Activated CD8-positive, alpha-beta memory T cell treated with anti-CD3 and anti-CD28 coated beads for 4 hours (primary cell): ENCODE results near the gene ZNRD2.
A peak's percentile ranks its signal among the peaks of the same experiment; 100 is the strongest.

Experiments used
- DNase-seq, 2 donors: peaks; one replicate each; pipeline ENCODE4 v3.0.0-alpha.2; 2020; ENCODE audit warnings: low read depth in 2 of 2

The ZNRD2 gene

DNA sequence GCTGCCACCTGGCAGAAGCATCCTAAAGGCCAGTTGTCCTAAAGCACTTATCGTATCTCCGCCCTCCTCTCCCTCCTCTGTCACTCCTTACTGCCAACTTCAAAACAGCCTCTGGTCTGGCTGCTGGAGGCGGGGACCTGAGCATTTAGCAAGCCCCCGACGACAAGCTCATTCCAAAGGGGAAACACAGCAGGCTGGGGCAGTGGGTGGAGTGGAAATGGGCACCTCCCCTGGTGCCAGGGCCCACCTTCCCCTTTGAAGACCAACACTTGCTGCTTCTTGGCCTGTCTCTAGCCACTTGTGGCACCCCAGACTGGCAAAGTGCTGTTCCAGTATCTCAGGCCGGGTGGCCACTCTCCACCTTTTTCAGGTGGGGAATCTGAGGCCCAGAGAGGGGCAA is 40.1 kb downstream of the ZNRD2 start:
- no peak for DNase-seq

DNA sequence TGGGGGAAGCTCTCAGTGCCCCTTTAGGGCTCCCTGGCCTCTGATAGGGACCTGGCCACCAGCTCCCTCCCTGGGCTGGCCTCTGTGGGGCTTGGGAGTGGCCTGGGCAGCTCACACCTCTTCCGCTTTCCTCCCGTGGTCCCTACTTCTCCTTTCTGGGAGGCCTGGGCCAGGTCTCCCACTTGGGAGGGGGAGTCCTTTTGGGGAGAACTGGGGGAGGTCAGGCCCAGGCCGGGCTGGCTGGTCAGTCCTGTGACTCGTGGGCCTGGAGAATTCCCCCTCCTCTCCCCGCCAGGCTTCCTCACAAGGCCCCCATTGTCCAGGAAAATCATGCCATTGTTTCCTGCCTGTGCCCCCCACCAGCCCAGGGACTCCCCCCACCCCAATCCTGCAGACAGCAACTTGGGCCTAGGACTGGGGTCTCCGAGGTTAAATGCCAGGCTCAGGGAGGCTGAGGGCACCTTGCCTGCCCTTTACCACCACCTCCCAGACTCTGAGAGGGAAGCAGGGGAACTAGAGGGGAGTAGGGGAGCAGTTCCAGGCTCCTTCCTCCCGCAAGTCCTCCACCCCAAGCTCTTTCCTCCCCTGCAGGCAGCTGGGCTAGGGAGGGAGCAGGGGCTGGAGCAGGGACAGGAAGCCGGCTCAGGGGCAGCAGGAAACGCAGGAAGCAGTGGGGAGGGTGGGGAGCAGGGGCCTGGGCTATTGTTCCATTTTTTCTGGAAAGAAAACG is 40.9 kb downstream of the ZNRD2 start:
- no peak for DNase-seq

DNA sequence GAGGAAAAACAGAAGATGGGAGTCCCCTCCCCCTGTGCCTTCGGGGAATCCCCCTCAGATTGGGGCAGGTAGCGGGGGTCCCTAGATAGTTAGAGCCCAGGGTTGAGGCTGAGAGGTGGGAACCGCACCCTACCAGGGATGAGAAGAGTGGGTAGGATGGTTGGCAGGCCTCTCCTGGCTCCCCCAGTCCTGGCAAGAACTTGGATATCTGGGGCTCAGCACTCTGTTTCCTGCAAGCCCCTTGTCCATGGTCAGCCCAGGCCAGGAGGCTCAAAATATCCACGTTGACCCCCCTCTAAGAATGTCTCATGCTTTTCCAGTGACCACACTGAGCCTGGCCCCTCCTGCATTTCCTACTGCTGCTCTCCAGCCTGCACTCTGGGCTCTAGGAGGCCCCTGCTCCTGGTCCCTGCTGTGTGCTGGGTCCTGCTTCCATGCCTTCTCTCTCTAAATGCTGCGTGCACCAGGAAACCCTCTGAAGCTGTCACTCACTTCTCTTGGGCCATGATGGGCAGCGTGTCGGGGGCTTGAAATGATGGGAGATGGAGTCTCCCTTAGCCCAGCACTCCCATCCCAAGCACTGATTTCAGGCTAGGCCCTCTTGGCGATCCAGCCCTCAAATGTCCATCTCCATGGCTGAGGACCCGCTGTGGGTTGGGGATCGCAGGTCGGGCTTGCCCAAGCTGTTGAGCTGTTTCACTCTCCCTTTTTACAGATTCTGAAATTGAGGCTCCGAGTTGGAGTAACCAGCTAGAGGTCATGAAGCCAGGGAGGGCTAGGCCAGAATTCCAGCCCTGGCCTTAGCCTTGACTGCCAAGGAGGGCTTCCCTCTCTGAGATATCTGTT is 41.7 kb downstream of the ZNRD2 start:
- no peak for DNase-seq

DNA sequence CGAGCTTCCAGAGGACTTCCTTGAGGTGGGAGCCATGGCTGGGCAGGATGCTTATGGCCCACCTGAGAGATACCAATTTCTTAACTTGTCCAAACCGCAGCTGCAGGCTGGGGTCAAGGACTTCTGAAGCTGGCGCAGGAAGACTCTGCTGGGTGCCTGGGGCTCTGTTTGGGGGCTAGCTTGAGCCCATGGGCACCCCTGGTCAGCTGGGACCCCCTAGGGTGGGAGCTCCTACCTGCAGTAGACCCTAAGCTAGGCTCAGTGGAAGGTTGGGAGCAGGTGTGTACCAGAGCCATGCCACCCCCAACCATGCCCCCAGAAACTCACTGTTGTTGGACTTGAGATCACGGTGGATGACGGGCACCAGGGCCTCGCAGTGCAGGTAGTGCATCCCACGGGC is 42.4 kb downstream of the ZNRD2 start:
- no peak for DNase-seq

DNA sequence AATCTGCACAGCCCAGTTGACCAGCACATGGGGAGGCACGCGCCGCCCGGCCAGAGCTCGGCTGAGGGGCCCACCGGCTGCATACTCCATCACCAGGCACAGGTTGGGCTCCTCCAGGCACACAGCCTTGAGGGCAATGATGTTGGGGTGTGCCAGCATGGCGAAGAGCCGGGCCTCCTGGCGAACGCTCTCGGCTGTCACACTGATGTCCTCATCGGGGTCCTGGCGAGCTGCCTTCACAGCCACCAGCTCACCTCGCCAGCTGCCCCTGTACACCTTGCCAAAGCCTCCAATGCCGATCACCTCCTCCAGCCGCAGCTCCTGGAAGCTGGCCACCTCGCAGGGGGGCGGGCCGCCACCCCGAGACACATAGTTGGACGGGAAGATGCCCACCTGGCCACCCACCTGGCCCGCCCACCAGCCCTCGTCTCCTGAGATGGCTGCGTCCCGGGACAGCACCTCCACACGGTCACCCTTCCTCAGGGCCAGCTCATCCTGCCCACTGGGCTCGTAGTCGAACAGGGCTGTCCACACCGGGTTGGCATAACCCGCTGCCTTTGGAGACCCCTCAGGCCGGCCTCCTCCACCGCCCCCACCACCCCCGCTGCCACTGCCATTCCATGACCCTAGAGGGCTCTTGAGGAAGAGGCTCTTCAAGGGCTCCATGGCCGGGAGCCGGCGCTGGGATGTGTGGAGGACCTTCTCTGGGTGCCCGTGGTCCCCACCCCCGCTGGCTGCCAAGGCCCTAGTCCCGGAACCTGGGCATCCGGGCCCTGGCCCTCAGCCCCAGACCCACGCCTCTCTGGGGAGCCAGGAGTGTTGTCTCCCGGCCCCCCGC is 43.0 kb downstream of the ZNRD2 start:
- DNase-seq = no peak

DNA sequence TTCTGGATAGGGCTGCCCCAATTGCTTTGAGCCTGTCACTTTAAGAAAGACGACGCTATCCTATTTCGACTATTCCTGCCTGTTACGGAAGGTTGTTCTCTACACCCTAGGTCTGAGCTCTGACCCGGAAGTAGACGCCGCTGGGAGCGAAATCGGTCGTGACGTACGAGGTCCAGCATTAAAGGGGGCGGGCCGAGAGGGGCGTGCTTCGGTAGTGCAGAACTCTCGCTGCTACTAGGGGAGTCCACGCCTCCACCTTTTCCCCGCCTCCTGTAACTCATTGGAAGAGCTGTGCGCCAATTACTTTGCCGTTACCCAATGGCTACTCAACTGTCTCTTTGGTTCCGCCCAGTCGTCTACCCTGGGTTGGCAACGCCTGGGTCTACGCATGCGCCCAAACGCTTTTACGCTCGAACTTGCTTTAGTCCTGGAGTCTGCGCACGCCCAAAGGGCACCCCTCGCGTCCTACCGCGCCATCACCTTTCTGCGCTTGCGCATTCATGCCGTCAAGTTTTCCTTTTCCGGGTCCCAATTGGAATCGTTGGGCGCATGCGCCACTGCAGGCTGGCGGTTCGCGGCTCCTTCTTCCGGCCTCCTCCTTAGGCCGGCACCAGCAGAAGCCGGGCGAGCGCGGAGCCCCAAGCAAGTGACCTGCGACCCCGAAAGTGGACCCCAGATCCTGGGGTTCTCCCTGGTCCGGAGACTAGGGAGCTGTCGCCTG is 45.1 kb downstream of the ZNRD2 start, which contains the start of gene PCNX3:
PCNX3 (plus strand) TSS at position 548 of the 721 bp plus-strand sequence. CDS start 536 bp downstream, outside the sequence.
- peak; percentile 100 for DNase-seq

DNA sequence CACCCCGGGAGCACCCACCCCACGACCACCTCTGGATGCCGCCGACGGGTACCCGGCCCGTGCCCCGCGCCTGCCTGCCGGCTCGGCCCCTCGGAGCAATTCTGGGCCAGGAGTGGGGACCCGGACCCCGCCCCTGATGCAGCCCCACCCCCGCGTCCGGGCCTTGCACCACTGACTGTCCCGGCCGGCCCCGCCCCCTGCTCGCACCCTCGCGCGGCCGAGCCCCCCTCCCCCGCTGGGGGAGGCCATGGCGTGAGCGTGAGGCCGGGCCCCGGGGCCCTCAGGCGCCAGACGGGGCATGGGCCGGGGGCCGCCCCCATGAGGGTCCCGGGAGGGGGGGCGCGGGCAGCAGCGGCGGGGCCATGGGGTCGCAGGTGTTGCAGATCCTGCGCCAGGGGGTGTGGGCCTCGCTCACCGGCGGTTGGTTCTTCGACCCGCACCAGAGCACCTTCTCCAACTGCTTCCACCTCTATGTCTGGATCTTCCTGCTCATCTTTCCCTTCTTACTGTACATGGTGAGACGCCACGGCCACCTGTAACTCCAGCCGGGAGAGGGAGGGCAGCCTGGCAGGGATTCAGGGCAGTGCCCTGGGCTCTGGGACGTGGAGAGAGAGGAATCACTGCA is 45.8 kb downstream of the ZNRD2 start:
- no peak for DNase-seq

DNA sequence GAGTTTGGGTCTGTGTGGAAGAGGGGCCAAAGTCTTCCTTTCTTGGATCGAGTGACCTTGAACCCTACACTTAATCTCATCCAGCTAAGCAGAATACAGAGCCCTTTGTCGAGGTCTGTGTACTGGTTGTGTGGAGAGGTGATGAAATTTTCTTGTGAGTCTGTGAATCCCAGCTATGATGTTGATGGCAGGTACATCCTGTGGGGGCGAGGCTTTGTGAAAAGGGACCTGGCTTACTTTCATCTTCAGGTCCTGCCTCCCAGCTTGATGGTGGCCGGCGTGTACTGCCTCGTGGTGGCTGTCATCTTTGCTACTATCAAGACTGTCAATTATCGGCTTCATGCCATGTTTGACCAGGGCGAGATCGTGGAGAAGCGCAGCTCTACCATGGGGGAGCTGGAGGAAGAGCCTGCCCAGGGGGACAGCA is 46.3 kb downstream of the ZNRD2 start:
- no peak for DNase-seq

DNA sequence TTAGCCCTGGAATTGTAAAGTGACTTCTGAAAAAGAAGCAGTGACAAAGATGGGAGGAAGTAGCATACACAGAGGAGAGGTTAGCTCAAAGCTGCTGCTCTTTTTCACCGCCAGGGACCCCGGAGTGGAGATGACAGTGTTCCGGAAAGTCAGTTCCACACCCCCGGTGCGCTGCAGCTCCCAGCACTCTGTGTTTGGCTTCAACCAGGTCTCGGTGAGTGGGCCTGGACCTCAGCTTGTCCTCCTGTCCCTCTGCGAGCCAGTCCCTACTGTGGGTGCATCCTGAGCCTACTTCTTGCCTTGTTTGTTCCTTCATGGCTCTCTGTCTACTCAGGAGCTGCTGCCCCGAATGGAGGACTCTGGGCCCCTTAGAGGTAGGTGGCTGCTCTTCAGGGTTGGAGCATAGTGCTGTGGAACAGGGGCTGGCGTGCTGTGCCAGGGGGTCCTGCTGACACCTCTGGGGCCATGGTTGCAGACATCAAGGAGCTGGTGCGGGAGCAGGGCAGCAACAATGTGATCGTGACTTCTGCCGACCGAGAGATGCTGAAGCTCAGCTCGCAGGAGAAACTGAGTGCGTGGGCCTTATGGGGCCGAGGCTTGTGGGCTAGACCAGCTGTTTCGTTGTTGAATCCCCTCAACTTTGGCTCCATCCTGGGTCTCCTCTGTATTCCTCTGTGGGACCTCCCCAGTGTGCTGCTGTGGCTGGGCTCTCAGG is 47.0 kb downstream of the ZNRD2 start:
- DNase-seq = no peak

DNA sequence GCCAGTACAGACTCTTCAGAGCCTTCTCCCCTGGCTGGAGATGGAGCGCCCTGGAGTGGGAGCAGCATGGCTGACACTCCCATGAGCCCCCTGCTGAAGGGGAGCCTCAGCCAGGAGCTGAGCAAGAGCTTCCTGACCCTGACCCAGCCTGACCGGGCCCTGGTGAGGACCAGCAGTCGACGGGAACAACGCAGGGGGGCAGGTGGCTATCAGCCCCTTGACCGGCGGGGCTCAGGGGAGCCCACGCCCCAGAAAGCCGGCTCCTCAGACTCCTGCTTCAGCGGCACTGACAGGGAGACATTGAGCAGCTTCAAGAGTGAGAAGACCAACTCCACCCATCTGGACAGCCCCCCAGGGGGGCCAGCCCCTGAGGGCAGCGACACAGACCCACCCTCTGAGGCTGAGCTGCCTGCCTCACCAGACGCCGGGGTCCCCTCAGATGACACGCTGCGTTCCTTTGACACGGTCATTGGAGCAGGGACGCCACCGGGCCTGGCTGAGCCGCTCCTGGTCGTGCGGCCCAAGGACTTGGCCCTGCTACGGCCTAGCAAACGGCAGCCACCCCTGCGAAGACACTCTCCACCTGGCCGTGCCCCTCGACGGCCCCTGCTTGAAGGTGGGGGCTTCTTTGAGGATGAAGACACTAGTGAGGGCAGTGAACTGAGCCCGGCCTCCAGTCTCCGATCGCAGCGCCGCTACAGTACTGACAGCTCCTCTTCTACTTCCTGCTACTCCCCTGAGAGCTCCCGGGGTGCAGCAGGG is 47.9 kb downstream of the ZNRD2 start:
- no peak for DNase-seq

DNA sequence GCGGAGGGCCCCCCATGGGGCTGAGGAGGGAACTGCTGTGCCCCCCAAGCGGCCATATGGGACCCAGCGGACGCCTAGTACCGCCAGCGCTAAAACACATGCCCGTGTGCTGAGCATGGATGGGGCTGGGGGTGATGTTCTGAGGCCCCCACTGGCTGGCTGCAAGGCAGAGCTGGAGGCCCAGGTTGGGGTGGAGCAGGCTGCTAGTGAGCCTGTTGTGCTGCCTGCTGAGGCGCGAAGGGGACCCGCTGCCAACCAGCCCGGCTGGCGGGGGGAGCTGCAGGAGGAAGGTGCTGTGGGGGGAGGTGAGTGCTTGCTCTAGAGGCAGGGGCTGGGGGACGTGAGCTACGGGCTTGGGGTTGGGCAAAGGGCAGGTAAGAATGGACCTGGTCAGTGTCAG is 48.5 kb downstream of the ZNRD2 start:
- no peak for DNase-seq

DNA sequence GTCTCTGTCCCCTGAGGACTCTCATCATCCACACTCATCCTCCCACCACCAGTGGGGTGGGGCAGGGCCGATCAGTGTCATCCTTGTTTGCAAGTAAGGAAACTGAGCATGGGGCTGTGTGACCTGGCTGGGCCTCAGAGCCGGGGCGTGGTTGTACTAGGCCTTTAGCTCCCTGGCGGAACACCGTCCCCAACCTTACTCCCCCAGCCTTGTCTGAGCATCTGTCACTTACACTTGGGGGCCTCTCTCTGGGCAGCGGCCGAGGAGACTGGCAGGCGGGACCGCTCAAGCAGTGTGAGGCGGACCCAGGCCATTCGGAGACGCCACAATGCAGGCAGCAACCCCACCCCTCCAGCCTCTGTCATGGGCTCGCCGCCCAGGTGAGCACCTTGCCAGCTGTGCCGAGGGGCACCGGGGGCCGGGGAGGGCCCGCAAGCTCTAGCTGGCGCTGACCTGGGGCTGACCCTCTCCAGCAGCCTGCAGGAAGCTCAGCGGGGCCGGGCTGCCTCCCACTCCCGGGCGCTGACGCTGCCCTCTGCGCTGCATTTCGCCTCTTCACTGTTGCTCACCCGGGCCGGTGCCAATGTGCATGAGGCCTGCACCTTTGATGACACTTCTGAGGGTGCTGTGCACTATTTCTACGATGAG is 49.1 kb downstream of the ZNRD2 start:
- no peak for DNase-seq

DNA sequence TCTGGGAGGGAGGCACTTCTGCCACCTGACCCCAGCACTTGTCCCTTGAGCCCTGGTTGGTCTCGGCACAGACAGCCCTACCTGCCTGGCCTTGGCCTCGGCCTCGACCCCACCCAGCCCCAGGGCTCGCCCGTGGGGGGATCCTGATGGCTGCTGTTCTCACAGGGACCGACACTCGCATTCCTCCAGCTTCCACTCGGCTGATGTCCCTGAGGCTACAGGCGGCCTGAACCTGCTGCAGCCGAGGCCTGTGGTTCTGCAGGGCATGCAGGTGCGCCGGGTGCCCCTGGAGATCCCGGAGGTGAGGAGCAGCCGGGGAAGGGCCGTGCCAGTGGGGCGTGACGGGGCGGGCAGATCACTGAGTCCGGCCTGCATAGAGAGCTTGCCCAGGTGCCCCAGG is 50.4 kb downstream of the ZNRD2 start:
- DNase-seq = no peak

DNA sequence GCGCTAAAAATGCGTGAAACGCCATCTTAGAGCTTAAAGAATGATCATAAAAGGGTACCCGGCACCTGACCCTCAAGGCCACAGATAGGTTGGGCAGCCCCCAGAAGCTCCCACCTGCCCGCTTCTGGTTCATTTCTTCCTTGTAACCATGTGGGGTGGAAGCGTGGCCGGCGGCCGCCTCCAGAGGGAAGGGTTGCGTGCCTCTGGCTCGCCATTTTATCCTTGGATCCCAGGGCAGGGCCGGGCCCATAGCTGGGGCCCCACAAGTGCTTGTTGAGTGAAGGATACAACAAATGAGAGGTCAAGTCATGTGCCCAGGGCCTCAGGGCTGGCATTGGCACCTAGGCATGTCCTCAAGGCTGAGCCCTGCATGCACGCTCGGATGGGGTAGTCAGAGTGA is 51.2 kb downstream of the ZNRD2 start:
- no peak for DNase-seq
